ENCODE measurements around the gene OBSCN. TPM values are rescaled to one million over a fixed set of nuclear protein-coding genes. Genes with fewer than 3 reads are reported as not detected.

The OBSCN gene
- total RNA-seq, 1 experiment from 2014 or later = 33.3 TPM

GRCh38 chr1:228299211-228299610 is 91.4 kb downstream of the OBSCN start:
- Mint-ChIP-seq H3K9me3 (peaks cover 62 to 73% of the 10 kb centered on the region in 2 experiments), H3K4me3 (no peak overlapping the region), H3K36me3 (ENCODE audit: insufficient read depth in 1 of 3, low read depth in 3 of 3) (peaks cover 83 to 93% (median 92%) of the 10 kb centered on the region in 3 experiments), H3K4me1 (no peaks in the 10 kb centered on the region), H3K27ac (no peak overlapping the region), H3K27me3 (ENCODE audit: low read depth) (peaks cover 20% of the 10 kb centered on the region)
- H4K8ac ChIP-seq (replicated peaks; ENCODE audit: insufficient read length, low read depth, low read length) = no peak overlapping the region
- no peak overlapping the region for H3K23ac ChIP-seq (ENCODE audit: insufficient read length, low read depth, low read length)
- no peak overlapping the region for H3K4me2 ChIP-seq (ENCODE audit: insufficient read depth, insufficient read length, low read length)
- no peak overlapping the region for H3K56ac ChIP-seq (ENCODE audit: insufficient read length, low read depth, low read length)
- H4K91ac ChIP-seq (ENCODE audit: insufficient read length, low read depth, low read length) = no peak overlapping the region
- H2BK15ac ChIP-seq (ENCODE audit: low read depth, low read length) = no peak overlapping the region
- no peak overlapping the region for H4K5ac ChIP-seq (ENCODE audit: insufficient read length, low read depth, low read length)
- H2BK20ac ChIP-seq (ENCODE audit: low read depth, low read length, poor library complexity, severe bottlenecking) = no peak overlapping the region
- H3K9ac ChIP-seq (ENCODE audit: extremely low read depth, insufficient read length, low read length) = no peak overlapping the region
- H2BK12ac ChIP-seq (ENCODE audit: insufficient read length, low read depth, low read length) = no peak overlapping the region
- no peaks in the 10 kb centered on the region for H4K20me1 ChIP-seq (ENCODE audit: control insufficient read depth, insufficient read depth, insufficient read length)
- H3T11ph ChIP-seq (ENCODE audit: low read length) = no peak overlapping the region
- H3K27me3 ChIP-seq (ENCODE audit: insufficient read depth, low read length) = no peaks in the 10 kb centered on the region
- H3K27ac ChIP-seq (ENCODE audit: insufficient read length, low read depth, low read length) = no peak overlapping the region
- no peak overlapping the region for H2AK5ac ChIP-seq (ENCODE audit: insufficient read length, low read length)
- H2AFZ ChIP-seq (ENCODE audit: low read length) = no peak overlapping the region
- H3K18ac ChIP-seq (ENCODE audit: insufficient read length, low read depth, low read length) = no peak overlapping the region
- no CpG with 5 or more reads among the region's 2 CpGs for WGBS (ENCODE audit: extremely low coverage, insufficient read length, low lambda C conversion rate)
- TF ChIP-seq CTCF (conservative IDR thresholded peaks at IDR 0.05) = no peak
- no peaks in the 10 kb centered on the region for H3K79me2 ChIP-seq (ENCODE audit: insufficient read depth, low read length)
- no peaks in the 10 kb centered on the region for H3K4me1 ChIP-seq (ENCODE audit: insufficient read depth, low read length)
- H3K79me1 ChIP-seq (ENCODE audit: insufficient read depth, low read depth, low read length, poor library complexity, severe bottlenecking) = no peaks in the 10 kb centered on the region
- H3K4ac ChIP-seq (ENCODE audit: low read depth, low read length) = no peak overlapping the region
- H3K9me3 ChIP-seq (ENCODE audit: control insufficient read depth, low read depth, low read length) = peaks cover 25% of the 10 kb centered on the region
- H3K14ac ChIP-seq (ENCODE audit: insufficient read depth, low read length) = no peak overlapping the region
- no peak overlapping the region for H2BK120ac ChIP-seq (ENCODE audit: low read depth, low read length, poor library complexity, severe bottlenecking)
- DNase-seq = no peak
- no peak overlapping the region for H2BK5ac ChIP-seq (ENCODE audit: insufficient read length, low read length)
- H3K23me2 ChIP-seq (ENCODE audit: insufficient read length, low read depth, low read length, poor library complexity, severe bottlenecking) = no peaks in the 10 kb centered on the region

Measured in H9 (cell line).